ENCODE data around the gene IRF5.
"Not testable (repeated sequence)": the region's sequence is repeated elsewhere in the genome, so short reads cannot be mapped to it uniquely, and the experiment has no call there.

IRF5 gene

DNA sequence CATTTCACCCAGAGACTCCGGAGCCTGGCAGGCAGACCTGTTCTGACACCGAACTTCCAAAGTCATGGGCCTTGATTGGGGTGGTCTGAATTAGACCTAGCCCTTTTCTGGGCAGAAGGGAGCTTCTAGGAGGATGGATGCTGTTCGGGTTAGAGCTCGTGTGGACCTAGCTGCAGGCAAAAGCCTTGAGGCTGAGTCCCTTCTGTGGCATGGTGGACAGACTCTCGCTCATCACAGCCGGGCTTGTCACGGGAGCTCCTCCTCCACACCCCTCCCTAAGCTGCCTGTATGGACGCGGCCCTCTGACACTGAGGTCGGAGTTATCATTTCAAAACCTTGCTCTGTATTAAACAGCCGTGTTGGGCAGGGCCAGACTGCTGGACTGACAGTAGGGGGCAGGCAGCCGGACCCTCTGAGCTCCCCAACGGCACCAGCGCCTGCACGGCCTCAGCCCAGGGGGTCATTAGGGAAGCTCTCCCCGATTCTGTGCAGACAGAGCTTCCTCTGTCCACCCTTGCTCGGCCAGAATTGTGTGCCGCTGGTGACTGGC, 2.2 kb downstream of the IRF5 start:
- DNase-seq (ENCODE audit: low read depth), result no peak

DNA sequence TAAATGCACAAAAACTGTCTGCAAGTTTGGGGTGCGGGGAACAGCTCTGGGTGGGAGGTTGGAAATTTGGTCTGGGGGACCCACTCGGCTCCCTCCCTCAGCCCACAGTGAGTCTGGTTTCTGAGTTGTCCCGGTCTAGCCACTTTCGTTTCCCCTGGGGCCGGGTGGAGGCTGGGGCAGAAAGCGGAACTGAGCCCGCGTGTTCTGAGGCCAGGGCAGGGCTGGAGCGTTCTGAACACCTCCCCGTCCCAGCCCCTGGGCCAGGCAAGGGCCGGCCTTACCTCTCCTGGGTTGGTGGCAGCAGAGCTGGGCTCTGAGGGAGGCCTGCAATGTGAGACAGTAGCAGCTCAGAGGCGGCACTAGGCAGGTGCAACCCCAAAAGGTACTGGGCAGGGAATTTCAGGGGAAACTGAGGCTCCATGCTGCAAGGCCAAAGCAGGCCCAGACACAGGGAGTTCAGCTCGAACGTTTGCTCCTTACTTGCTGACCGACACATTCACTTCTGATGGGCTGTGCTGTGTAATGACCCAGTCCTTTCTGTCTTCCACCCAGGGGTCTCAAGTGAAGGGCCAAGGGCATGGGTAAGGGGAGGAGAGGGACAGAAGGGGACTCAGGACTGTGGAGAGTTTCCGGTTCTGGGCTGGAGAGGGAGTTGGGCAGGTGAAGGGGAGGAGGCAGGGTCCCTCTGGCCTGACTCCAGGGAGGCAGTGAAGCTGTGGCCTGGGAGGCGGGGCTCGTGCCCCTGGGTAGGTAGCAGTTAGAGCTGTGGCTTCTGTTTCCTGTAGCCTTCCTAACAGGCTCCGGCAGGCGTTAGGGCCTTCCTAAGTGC, 3.0 kb downstream of the IRF5 start:
- DNase-seq (ENCODE audit: low read depth), result no peak

DNA sequence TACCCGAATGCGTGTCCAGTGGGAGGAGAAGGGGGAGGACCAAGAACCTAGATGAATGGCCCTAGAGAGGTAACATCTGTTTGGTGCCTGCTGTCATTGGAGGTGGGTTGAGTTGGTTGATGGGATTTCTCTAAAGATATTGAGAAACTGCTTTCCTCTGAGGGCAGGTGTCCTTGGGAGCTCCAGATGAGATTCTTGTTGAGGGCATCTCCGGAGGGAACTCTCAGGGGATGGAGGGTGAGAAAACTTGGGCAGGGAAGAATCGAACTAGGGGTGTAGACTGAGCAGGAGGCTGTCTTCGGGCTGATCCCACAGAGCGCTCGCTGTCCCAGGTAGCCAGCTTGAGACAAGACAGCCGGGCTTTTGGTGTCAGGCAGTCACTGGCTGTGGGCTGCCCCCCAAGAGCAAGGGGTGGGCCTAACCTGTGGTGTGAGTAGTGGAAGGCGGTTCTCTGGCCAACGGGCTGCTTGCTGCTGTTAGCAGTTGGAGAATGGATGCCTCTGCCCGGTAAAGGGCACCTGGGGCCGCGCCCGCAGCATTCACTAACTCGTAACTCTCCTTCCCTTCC, 3.7 kb downstream of the IRF5 start:
- DNase-seq (ENCODE audit: low read depth), result no peak

DNA sequence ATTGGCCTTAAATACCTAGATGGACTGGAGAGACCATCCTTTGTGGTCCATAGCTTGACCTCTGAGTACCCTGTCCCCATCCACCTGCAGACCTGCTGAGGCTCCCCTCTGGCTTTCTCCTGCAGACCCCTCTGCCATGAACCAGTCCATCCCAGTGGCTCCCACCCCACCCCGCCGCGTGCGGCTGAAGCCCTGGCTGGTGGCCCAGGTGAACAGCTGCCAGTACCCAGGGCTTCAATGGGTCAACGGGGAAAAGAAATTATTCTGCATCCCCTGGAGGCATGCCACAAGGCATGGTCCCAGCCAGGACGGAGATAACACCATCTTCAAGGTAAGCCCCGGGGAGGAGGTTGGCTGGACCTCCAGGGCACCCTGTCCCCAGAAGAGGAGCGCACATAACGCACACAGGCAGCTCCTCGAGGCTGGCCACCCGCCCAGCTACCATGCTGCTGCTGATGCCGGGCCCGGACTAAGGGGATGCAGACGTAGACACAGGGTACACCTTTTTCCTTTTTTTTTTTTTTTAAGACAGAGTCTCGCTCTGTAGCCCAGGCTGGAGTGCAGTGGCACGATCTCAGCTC, 4.3 kb downstream of the IRF5 start:
- no peak for DNase-seq (ENCODE audit: low read depth)

DNA sequence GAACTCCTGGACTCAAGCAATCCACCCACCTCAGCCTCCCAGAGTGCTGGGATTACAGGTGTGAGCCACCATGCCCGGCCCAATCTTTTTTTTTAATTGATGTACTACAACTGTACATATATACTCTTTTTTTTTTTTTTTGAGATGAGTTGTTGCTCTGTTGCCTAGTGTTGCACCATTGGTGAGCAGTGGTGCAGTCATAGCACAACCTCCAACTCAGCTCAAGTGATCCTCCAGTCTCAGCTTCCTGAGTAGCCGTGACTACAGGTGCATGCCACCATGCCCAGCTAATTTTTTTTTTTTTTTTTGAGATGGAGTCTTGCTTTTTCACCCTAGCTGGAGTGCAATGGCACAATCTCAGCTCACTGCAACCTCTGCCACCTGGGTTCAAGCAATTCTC, 5.5 kb downstream of the IRF5 start:
- DNase-seq (ENCODE audit: low read depth), result not testable (repeated sequence)

DNA sequence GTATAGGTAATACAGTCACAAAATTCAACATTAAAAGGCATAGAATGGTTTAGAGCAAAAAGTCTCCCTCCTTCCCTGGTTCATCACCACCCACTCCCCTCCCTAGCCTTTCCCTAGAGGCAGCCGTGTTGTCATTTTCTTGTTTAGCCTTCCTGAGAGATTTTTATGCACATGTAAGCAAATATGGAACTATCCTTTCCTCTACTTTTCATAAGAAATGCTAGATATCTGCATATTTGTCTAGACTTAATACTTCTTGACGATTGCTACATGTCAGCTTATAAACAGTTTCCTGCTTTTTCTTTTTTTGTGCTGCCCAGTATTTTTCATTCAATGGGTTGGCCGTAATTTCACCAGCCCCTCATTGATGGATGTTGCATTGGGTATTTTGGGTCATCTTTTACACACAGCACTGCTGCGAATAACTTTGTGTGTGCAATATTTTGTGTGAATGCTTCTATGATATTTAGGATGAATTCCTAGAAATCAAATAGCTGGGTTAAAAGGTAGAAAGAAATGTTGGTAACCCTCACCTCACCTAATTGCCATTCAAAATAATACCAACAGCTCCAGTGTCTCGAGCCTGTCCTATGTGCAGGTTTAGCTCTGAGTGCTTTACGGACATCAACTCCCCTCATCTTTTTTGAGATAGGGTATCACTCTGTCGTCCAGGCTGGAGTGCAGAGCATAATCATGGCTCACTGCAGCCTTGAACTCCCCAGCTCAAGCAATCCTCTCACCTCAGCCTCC, 6.9 kb downstream of the IRF5 start:
- DNase-seq (ENCODE audit: low read depth), result no peak

DNA sequence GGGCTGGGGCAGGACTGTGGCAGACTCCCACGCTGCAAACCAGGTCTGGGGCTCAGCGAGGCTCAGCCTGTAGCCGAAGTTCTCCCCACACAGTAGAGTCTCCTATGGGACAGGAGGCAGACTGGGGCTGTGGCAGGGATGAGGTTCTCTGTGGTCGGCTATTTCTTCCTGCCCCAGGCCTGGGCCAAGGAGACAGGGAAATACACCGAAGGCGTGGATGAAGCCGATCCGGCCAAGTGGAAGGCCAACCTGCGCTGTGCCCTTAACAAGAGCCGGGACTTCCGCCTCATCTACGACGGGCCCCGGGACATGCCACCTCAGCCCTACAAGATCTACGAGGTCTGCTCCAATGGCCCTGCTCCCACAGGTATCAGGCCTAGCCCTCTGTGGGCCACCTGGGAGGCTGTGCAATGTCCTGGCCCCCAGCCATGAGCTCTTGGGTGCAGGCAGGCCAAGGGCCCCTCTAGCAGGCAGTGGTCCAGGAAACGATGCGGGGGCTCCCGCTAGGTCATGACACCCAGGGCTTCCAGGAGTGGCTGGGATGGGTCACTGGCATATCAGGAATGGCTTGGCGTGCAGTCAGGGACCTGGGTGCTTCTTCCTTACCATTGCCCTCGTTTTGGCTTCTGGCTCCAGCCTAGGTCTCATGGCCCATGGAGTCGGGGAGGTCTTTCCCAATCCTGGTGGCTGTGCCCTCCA, 8.1 kb downstream of the IRF5 start:
- no peak for DNase-seq (ENCODE audit: low read depth)

DNA sequence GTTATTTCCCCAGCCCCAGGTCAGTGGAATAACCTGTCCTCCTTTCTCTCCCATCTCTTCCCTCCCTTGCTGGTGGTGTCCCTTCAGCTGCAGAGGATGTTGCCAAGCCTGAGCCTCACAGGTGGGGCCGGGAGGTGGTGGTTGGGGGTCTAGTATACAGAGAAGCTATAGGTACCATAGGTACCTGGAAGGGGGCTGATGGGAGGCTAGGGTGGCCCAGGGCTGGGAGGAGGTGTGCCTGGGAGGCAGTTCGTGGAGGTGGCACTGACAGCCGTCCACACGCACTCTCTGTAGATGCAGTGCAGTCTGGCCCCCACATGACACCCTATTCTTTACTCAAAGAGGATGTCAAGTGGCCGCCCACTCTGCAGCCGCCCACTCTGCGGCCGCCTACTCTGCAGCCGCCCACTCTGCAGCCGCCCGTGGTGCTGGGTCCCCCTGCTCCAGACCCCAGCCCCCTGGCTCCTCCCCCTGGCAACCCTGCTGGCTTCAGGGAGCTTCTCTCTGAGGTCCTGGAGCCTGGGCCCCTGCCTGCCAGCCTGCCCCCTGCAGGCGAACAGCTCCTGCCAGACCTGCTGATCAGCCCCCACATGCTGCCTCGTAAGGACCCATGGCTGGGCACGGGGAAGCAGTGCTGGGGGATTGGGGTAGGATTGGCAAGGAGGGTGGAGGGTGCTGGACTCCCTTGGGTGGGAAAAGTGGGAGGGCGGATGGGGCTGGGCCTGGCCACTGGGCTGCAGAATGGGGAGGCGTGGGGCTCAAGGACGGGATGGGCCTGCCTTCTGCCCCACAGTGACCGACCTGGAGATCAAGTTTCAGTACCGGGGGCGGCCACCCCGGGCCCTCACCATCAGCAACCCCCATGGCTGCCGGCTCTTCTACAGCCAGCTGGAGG, 9.5 kb downstream of the IRF5 start:
- no peak for DNase-seq (ENCODE audit: low read depth)

DNA sequence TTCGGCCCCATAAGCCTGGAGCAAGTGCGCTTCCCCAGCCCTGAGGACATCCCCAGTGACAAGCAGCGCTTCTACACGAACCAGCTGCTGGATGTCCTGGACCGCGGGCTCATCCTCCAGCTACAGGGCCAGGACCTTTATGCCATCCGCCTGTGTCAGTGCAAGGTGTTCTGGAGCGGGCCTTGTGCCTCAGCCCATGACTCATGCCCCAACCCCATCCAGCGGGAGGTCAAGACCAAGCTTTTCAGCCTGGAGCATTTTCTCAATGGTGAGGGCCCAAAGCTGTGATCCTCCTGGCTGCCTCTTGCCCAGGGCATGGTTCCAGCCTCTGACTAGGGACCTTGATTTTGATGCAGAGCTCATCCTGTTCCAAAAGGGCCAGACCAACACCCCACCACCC, 10.1 kb downstream of the IRF5 start:
- no peak for DNase-seq (ENCODE audit: low read depth)

DNA sequence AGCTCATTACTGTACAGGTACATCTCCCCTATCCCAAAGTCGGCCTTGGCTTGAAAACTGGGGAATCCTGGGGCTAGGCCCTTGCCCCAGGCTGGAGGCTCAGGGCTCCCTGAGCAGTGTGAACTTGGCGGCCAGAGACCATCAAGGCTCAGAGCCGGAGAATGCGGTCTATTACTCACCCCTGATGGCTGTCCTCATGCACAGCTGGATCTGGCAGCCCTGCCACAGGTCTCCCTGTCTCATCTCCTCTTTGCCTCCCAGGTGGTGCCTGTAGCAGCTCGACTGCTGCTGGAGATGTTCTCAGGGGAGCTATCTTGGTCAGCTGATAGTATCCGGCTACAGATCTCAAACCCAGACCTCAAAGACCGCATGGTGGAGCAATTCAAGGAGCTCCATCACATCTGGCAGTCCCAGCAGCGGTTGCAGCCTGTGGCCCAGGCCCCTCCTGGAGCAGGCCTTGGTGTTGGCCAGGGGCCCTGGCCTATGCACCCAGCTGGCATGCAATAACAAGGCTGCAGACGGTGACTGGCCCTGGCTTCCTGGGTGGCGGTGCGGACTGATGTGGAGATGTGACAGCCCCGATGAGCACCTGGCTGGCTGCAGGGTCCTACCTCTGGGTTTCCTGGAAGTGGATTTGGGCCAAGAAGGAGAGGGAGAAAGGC, 10.7 kb downstream of the IRF5 start:
- no peak for DNase-seq (ENCODE audit: low read depth)

DNA sequence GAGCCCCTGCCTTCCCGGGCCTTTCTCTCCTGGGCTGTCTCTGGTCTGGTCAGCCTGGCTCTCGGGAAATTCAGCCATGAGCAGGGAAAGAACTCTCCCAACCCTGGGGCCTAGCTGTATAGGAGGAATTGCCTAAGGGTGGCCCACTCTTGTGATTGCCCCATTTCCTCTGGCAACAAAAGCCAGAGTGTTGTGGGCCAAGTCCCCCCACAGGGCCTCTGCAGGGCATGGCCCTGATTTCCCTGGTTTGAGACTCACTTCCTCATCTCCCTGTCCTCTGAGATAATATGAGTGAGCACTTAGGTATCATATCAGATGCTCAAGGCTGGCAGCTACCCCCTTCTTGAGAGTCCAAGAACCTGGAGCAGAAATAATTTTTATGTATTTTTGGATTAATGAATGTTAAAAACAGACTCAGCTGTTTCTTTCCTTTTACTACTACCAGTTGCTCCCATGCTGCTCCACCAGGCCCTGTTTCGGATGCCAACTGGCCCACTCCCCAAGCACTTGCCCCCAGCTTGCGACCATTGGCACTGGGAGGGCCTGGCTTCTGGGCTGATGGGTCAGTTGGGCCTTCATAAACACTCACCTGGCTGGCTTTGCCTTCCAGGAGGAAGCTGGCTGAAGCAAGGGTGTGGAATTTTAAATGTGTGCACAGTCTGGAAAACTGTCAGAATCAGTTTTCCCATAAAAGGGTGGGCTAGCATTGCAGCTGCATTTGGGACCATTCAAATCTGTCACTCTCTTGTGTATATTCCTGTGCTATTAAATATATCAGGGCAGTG, 11.4 kb downstream of the IRF5 start:
- no peak for DNase-seq (ENCODE audit: low read depth)

DNA sequence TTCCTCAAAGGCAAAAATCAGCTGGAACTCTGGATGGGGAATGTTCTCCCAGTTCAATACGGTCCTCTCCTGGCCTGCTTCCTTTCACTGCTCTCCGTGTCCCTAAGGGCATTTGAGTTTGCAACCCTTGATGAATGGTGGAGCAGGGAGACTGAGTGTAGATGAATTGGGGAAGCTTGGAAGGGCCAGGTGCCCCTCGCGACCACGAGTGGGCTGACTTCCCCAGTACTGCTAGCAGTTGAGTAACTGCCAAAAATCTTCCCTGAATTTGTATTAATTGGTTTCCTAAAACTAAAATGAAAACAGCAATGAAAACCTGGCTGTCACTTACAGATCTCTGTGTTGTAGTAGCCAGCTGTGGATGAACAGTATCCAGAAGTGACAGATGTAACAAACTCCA, 13.6 kb downstream of the IRF5 start:
- DNase-seq (ENCODE audit: low read depth), result no peak

DNA sequence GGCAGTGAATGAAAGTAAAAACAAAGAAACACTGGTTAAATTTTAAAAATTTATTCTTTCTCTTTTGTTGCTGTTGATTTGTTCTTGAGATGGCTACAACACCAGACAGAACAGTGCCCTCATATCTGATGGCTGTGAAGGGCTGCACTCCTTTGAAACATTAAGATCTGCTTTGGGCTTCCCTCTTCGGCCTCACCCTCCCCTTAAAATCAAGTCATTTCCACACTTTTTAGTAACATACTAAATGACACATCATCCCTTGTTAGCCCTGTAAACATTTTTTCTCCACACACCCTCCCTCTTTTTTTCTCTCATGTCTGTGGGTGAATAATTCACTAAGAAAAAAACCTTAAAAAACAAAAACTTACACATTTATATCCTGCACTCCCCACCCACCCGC, 16.4 kb downstream of the IRF5 start:
- no peak for DNase-seq (ENCODE audit: low read depth)

DNA sequence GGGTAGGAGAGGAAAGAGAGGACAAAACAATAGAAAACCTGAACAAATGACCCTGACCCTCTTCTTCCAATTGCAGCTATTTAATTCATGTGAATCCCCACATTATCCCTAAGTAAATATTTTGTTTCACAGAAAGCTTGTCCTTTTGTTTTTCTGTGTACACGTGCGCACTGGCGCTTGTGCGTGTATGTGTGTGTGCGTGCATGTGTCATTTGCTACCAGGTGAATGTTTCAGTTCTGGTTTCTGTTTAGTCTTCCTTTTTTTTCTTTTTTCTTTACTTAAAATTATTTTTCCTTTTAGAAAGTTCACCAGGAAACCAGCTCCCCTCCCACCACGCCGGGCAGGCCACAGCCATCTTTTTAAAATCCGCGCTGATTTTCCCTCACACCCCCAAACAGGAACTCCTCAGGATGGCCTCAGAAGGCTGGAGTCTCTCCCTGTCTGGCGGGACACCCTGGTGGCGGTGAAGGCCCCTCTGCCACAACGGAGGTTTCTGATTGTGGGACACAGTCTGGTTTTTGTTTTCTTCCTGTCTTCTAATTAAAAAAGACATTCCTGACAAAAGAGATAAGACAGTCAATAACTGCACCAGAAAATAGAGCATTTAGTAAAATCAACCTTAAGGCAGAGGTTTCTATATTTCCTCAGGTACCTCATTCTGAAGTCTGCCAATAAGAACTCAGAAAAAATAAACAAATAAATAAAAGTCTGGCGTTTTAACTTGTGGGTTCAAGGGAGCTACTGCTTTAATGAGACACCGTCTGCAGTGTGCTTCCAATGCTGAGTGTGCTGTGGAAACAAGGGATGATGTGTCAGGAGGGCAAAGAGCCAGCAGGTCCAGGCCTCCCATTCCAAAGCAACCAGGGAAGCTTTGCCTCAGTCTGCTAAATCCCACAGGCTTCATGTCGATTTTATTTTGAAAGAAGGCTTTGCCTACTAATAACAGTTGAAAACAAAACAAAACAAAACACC, 17.4 kb downstream of the IRF5 start:
- DNase-seq (ENCODE audit: low read depth), result peak; percentile 63

DNA sequence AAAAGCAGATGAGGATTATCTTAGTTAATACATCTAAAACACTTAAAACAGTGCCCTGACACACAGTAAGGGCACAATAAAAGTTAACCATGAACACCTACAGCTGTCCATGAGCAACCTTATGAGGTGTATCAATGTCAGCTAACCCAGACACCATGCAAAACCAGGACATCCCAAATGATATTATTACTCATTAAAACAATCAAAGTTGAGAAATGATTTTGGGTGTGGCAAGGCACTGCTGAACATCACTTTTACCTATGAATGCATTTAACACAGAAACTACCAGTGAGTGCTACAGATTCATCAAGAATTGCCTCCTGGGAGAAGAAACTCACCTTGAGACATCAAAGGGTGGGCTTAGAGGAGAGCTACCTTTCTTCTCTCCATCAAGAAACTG, 18.3 kb downstream of the IRF5 start:
- DNase-seq (ENCODE audit: low read depth), result no peak

DNA sequence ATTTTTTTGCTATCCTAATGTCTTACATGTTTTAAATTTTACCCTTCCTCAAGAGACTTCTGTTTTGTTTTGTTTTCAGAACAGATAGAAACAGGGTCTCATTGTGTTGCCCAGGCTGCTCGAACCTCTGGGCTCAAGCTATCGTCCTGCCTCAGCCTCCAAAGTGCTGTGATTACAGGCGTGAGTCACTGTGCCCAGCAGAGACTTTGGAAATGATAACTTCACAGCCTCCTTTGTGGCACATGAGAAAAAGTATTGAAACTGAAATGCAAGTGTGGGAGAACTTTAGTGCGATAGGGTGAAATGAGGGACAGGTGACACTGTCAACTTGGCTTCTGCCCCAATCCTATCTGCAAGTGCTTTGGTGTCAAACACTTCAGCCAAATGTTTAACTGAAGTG, 21.6 kb downstream of the IRF5 start:
- no peak for DNase-seq (ENCODE audit: low read depth)

DNA sequence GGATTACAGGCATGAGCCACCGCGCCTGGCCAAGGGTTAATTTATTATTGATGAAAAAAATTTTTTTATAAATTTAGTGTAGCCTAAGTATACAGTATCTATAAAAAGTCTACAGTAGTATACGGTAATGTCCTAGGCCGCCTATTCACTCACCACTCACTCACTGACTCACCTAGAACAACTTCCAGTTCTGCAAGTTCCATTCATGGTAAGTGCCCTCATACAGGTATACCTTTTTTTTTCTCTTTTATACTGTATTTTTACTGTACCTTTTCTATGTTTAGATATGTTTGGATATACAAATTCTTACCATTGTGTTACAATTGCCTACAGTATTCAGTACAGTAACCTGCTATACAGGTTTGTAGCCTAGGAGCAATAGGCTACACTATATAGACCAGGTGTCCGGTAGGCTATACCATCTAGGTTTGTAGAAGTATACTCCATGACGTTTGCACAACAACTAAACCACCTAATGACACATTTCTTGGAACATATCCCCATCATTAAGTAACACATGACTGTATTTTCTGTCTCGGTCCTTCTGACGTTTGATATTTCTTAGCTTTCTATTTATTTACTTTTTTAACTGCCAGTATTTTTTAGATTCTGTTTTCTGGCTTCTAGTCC, 23.4 kb downstream of the IRF5 start:
- DNase-seq (ENCODE audit: low read depth), result peak; percentile 15

DNA sequence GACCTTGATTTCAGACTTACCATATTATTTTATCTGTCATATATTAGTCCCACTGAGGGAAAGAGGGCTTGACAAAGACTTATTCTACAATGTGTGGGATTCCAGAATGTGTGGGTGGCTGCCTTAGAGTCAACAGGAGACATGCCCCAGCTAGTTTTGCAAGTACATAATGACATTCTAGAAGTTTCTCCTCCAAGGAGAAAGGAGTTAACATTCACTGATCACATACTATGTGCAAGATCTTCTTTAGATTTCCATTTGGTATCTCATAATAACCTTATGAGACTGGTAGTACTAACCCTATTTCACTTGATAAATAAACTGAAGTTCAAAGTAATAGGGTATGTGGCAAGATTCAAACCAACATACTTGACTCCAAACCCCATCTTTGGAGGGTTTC, 25.2 kb downstream of the IRF5 start:
- peak; percentile 48 for DNase-seq (ENCODE audit: low read depth)

All from iris pigment epithelial cell (primary cell).